Stimulated activated CD8-positive, alpha-beta memory T cell treated with anti-CD3 and anti-CD28 coated beads, Interleukin-2, amount 100 ng/mL, for 48 hours (primary cell): ENCODE results near the gene KIF5B.
"Not testable (repeated sequence)": the region's sequence is repeated elsewhere in the genome, so short reads cannot be mapped to it uniquely, and the experiment has no call there.

Experiments
- DNase-seq, 2 donors: peaks; one replicate each; pipeline ENCODE4 v3.0.0-alpha.2; 2020; ENCODE audit warnings: low read depth in 2 of 2

The KIF5B gene

GRCh38 chr10:32056136-32057035 lies at the start of gene KIF5B:
KIF5B (minus strand) TSS chr10:32056425; CDS start chr10:32055973, 452 bp downstream.
- peak; percentile 84 to 89 for DNase-seq

- DNase-seq, result no peak
Observed at GRCh38 chr10:32105782-32106382, 49.7 kb upstream of the KIF5B start.

DNA sequence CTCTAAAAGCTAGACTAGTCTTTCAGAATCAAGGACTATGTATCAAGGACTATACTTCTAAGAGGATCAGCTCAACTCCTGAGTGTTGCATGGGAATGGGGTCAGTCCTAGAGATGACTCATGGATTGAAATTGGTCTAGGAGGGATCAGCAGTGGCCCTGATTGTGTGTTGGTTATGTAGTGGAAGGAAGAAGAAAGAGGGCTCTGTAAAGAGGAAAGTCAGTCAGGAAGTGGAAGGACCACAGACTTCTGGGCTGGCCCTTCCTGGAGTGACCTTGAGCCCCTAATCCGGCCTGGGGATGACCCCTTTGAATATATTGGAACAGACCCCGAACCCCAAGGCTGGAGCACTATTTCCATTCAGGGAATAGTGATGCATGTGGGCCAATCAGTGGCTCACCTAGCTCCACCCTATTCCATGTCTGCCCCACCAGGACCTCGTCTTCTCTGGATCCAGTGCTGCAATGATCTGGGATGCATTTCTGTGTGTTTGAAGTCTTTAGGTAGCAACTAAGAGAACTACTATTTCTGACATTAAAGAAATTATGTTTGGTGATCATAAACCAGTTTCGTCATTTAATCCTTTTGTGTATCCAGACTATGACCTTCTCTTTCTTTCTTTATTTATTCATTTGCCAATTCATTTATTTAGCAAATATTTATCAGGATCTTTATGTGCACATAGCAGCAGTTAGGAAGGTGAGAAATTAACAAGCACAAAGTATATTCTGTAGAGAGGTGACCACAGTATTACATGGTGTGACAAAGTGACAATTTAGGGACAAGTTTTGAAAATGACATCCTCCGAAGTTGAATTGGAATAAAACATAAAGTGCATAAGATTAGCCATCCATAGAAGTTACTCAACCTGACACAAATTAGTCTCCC lies 48.6 kb upstream of the KIF5B start:
- no peak for DNase-seq

GRCh38 chr10:32104181-32104580 lies 48.0 kb upstream of the KIF5B start:
- DNase-seq, result no peak

DNA sequence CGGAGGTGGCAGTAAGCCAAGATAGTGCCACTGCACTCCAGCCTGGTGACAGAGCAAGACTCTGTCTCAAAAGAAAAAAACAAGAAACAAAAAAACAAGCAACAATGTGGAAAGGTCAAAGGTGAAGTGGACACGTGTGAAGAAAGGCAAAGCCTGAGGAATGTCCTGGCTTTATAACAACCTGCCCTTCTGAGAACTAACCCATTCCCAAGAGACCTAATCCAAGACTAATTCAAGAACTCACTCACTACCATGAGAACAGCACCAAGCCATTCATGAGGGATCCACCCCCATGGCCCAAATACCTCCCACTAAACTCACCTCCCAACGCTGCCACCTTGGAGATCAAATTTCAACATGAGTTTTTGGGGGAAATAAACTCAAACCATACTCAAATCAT lies 47.5 kb upstream of the KIF5B start:
- no peak for DNase-seq

GRCh38 chr10:32098566-32099259 lies 42.5 kb upstream of the KIF5B start:
- DNase-seq, result not testable (repeated sequence)

GRCh38 chr10:32095116-32095733 lies 39.0 kb upstream of the KIF5B start:
- no peak for DNase-seq

- no peak for DNase-seq
Observed at GRCh38 chr10:32093650-32094049, 37.4 kb upstream of the KIF5B start.

DNA sequence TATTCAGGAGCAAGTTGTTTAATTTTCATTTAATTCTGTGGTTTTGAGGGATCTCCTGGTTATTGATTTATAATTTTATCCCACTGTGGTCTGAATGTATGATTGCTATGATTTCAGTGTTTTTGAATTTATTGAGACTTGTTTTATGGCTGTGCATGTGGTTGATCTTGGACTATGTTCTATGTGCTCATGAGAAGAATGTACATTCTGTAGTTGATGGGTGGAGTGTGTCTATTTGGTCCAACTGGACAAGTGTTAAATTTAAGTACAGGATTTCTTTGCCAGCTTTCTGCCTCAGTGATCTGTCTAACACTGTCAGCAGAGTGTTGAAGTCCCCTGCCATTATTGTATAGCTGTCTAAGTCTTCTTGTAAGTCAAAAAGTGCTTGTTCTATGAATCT lies 34.8 kb upstream of the KIF5B start:
- no peak for DNase-seq

DNA sequence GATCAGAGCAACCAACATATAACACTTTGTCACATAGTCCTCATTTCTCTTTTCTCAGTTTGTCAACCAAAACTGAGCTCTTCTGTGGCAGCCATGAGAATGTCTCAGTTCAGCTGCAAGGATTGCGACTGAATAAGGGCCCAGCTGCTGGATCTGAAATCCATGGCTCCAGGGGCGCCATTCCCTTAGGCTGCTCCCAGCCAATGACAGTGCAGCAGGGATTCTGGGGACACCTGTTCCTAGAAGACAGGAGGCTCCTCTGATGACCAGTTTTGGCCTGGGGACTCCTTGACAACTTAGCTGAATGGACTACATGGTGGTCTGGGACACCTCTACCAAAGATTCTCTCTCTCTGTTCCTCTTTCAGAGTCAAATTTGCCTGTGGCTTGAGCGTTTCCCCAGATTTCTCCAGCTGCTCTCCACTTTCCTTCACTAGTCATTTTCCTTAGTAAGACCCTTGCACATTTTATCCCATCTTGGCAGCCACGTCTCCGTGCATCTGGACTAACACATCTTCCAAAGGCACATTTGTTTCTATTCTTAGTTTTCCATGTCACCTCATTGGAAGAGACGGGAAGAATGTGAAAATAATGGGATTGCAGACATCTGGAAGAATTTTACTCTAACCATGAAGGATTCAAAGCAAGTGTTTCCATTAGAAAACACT lies 28.1 kb upstream of the KIF5B start:
- no peak for DNase-seq

- no peak for DNase-seq
Observed at GRCh38 chr10:32077896-32078485, 21.8 kb upstream of the KIF5B start.

DNA sequence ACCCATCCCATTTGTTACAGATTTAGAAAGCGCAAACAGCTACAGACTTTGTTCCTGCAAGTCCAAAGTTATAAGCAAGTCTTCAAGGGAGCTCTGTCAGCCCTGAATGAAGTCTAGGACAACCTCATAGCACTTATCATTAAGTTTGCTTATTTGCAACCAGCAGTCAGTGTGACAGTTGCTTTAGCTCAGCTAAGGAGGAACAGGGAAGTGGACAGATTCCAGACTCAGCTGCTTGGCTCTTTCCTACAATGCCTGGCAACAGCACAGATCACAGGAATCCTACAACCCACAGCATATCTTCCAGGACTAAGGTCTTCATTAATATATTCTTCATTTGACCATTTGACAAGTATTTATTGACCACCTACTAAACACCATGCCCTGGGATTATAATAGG lies 17.4 kb upstream of the KIF5B start:
- no peak for DNase-seq

DNA sequence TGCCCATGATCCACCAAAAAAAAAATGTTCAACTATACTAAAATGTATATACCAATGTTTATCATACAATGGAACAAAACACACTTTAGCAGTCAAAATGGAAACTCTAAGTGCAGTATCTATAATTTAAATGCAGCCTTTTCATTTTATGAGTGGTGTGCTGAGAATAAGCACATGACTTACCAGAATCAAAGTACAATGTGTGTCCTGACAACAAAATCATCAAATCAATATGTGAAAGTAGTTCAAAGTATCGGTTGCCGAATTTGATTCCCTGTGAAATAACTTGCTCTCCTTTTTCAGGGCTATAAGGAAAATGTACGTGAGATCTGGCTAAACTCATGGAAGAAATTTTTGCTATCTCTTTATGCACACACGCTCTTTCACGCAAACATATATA lies 16.9 kb upstream of the KIF5B start:
- no peak for DNase-seq

DNA sequence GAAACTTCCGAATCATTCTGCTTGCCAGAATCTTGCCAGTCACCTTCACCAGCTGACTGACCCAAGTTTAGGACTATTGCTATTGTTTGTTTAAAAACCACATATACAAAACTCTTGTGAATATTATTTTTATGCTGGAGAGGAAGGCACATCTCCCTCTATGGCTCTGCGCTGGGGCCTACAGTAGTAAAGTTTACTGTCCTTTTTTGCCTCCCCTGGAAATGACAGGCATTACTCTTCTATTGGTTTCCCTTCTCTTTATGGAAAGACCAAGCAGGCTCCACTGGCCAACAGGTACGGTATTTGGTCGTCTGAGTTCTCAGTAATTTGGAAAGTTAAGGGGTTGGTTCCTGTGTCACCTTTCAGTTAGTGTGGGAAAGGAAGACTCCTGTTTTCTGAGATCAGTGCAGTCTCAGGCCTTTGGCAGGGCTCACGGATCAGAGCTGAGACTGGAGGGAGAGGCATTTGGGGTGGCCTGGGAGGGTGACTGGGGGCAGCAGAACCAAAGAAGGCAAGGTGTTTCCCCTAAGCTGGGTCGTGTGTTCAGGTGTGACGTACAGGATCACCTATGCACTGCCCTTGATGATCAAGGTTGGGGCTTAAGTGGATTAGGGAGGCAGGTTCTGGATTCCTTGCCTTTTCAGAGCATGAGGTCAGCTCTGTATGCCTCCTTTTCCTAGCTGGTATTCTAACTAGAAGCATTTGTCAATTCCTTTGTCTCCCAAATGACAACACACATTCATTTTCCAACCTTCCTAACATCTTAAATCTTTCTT lies 16.0 kb upstream of the KIF5B start:
- no peak for DNase-seq

- DNase-seq, result no peak
Observed at GRCh38 chr10:32070645-32071044, 14.4 kb upstream of the KIF5B start.

DNA sequence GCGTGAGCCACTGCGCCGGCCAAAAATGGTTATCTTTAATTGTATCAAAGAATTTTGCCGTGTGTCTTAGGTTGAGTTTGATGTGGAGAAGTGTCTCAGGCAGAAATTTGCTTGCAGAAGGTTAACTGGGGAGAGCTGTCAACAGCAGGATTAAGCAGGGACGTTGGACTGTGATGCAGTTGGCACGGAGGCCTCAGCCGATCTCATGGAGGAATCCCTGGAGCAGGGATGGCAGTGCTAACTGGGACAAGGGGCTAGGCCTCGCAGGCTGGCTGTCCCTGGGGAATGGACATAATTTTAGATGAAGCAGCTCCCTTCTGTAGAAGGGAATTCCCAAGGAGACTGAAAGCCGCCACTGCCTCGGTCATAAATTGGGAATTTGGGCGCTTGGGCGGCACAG lies 12.3 kb upstream of the KIF5B start:
- DNase-seq, result no peak

DNA sequence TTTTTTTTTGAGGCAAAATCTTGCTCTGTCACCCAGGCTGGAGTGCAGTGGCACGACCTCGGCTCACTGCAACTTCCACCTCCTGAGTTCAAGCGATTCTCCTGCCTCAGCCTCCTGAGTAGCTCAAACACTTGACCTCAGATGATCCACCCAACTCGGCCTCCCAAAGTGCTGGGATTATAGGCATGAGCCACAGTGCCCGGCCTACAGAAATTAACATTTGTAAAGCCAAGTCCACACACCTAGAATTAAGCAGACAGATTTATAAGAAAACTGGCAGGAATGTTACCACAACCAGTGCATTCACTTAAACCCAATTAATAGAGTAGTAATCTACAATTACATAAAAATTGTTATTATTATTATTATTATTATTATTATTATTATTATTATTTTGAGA lies 11.7 kb upstream of the KIF5B start:
- not testable (repeated sequence) for DNase-seq

- DNase-seq, result no peak
Observed at GRCh38 chr10:32065856-32066255, 9.6 kb upstream of the KIF5B start.

DNA sequence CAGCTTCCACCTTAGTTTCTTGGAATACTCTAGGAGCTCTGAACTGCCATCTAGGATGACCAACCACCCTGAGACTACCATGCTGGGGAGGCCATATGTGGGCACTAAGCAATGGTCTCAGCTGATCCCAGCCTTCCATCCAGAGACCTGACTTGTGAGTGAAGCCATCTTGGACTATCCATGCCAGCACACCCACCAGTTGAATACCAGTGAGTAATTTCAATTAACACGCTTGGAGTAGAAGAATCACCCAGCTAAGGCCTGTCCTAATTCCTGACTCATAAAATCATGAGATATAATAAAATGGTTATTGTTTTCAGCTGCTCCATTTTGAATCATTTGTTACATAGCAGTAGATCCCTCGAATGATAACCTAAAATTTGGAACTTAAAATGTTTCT lies 5.2 kb upstream of the KIF5B start:
- no peak for DNase-seq

DNA sequence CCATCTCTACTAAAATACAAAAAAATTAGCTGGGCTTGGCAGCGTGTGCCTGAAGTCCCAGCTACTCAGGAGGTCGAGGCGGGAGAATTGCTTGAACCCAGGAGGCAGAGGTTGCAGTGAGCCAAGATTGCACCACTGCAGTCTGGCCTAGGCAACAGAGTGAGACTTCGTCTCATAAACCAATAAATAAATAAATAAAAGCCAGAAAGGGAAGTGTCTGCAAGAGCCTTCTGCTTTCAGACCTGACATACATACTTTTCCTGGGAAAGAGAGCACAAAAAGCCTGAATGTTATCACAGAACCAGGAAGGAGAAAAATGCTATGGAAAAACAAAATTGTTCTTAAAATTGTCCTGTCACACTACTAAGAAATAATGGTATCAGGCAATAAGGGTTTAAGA lies 4.1 kb upstream of the KIF5B start:
- no peak for DNase-seq
